ENCODE results near the gene GAGE1.
"Not testable (repeated sequence)": the region's sequence is repeated elsewhere in the genome, so short reads cannot be mapped to it uniquely, and the experiment has no call there.

GAGE1 gene, protein sequence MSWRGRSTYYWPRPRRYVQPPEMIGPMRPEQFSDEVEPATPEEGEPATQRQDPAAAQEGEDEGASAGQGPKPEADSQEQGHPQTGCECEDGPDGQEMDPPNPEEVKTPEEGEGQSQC

DNA sequence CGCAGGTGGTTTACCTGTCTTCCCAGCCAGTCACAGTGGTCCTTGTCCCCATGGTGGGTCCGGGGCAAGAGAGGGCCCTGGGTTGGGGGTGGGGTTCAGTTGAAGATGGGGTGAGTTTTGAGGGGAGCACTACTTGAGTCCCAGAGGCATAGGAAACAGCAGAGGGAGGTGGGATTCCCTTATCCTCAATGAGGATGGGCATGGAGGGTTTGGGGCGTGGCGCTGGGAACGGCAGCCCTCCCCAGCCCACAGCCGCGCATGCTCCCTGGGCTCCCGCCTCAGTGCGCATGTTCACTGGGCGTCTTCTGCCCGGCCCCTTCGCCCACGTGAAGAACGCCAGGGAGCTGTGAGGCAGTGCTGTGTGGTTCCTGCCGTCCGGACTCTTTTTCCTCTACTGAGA, at the start of gene GAGE1:
TSS of gene GAGE1 (plus strand) at position 301 of the 400 bp plus-strand sequence. CDS start 1,155 bp downstream, outside the sequence.
- DNase-seq (ENCODE audit: low read depth in 2 of 3, low spot score in 2 of 3) = not testable (repeated sequence)

DNA sequence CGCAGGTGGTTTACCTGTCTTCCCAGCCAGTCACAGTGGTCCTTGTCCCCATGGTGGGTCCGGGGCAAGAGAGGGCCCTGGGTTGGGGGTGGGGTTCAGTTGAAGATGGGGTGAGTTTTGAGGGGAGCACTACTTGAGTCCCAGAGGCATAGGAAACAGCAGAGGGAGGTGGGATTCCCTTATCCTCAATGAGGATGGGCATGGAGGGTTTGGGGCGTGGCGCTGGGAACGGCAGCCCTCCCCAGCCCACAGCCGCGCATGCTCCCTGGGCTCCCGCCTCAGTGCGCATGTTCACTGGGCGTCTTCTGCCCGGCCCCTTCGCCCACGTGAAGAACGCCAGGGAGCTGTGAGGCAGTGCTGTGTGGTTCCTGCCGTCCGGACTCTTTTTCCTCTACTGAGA, 47.8 kb upstream of the GAGE1 start, which contains the start of gene GAGE12E:
TSS of gene GAGE12E (plus strand) at position 301 of the 400 bp plus-strand sequence. CDS start 1,155 bp downstream, outside the sequence.
- DNase-seq (ENCODE audit: low read depth in 2 of 3, low spot score in 2 of 3) = not testable (repeated sequence)

DNA sequence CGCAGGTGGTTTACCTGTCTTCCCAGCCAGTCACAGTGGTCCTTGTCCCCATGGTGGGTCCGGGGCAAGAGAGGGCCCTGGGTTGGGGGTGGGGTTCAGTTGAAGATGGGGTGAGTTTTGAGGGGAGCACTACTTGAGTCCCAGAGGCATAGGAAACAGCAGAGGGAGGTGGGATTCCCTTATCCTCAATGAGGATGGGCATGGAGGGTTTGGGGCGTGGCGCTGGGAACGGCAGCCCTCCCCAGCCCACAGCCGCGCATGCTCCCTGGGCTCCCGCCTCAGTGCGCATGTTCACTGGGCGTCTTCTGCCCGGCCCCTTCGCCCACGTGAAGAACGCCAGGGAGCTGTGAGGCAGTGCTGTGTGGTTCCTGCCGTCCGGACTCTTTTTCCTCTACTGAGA, 38.3 kb upstream of the GAGE1 start, which contains the start of gene GAGE12F:
TSS of gene GAGE12F (plus strand) at position 301 of the 400 bp plus-strand sequence. CDS start 1,155 bp downstream, outside the sequence.
- DNase-seq (ENCODE audit: low read depth in 2 of 3, low spot score in 2 of 3) = not testable (repeated sequence)

DNA sequence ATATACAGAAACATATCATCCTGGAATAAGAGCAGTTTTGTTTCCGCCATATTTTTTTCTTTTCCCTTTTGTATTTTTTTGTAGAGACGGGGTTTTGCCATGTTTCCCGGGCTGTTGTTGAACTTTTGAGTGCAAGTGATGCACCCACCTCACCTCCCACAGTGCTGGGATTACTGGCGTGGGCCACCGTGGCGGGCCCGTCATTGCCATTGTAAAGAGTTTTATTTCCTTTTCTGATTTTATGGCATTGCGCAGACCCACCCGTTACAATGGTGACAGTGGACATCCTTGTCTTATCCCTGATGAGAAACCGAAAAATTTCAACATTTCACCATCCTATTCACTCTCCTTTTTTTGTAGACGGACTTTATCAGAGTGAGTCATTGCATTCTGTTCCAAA, 30.1 kb upstream of the GAGE1 start:
- DNase-seq (ENCODE audit: low read depth in 2 of 3, low spot score in 2 of 3) = not testable (repeated sequence)

DNA sequence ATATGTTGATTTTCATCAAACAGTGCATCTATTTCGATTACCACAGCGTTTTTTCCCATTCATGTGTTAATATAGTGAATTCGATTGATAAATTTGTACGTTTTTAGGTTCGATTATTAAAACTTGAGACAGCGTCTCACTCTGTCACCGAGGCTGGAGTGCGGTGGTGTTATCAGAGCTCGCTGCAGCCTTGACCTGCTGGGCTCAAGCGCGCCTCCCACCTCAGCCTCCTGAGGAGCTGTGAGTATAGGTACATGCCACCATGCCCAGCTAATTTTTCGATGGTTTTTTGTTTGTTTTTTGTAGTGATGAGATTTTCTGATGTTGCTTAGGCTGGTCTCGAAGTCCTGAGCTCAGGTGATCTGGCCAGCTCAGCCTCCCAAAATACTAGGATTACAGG, 29.7 kb upstream of the GAGE1 start:
- not testable (repeated sequence) for DNase-seq (ENCODE audit: low read depth in 2 of 3, low spot score in 2 of 3)

DNA sequence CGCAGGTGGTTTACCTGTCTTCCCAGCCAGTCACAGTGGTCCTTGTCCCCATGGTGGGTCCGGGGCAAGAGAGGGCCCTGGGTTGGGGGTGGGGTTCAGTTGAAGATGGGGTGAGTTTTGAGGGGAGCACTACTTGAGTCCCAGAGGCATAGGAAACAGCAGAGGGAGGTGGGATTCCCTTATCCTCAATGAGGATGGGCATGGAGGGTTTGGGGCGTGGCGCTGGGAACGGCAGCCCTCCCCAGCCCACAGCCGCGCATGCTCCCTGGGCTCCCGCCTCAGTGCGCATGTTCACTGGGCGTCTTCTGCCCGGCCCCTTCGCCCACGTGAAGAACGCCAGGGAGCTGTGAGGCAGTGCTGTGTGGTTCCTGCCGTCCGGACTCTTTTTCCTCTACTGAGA, 28.7 kb upstream of the GAGE1 start, which contains the start of gene GAGE12G:
TSS of gene GAGE12G (plus strand) at position 301 of the 400 bp plus-strand sequence. CDS start 1,155 bp downstream, outside the sequence.
- not testable (repeated sequence) for DNase-seq (ENCODE audit: low read depth in 2 of 3, low spot score in 2 of 3)

DNA sequence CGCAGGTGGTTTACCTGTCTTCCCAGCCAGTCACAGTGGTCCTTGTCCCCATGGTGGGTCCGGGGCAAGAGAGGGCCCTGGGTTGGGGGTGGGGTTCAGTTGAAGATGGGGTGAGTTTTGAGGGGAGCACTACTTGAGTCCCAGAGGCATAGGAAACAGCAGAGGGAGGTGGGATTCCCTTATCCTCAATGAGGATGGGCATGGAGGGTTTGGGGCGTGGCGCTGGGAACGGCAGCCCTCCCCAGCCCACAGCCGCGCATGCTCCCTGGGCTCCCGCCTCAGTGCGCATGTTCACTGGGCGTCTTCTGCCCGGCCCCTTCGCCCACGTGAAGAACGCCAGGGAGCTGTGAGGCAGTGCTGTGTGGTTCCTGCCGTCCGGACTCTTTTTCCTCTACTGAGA, 19.2 kb upstream of the GAGE1 start, which contains the start of gene GAGE12H:
TSS of gene GAGE12H (plus strand) at position 301 of the 400 bp plus-strand sequence. CDS start 1,155 bp downstream, outside the sequence.
- not testable (repeated sequence) for DNase-seq (ENCODE audit: low read depth in 2 of 3, low spot score in 2 of 3)

DNA sequence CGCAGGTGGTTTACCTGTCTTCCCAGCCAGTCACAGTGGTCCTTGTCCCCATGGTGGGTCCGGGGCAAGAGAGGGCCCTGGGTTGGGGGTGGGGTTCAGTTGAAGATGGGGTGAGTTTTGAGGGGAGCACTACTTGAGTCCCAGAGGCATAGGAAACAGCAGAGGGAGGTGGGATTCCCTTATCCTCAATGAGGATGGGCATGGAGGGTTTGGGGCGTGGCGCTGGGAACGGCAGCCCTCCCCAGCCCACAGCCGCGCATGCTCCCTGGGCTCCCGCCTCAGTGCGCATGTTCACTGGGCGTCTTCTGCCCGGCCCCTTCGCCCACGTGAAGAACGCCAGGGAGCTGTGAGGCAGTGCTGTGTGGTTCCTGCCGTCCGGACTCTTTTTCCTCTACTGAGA, 9.6 kb upstream of the GAGE1 start, which contains the start of gene GAGE2A:
TSS of gene GAGE2A (plus strand) at position 301 of the 400 bp plus-strand sequence. CDS start 1,155 bp downstream, outside the sequence.
- DNase-seq (ENCODE audit: low read depth in 2 of 3, low spot score in 2 of 3) = not testable (repeated sequence)

DNA sequence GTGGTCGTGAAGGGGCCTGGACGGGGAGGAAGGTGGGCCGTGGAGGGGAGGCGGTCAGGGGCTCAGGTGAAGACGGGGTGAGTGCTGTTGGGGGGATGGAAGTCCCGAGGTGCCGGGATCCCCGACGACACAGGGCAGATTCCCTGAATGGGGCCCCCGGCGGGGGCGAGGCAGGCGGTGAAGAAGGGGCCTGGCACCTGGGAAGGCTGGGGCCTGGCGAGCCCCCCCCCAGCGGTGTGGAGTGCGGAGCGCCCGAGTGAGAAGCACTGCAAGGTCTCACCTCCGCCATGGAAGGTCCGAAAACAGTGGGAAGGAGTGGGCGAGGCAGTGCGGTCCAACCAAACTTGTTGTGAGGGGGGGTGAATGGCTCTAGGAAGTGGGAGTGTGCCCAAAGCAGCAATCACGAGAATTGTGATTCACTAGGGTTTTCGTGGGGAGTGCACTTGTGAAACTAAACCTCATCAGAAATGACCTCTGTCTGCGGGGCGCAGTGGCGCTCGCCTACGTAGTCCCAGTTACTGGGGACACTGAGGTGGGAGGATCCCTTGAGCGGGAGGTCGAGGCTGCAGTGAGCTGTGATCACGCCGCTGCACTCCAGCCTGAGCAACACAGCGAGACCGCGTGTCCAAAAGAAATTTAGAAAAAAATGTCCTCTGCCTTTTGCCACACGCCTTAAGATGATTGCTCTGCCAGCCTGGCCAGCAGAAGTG, 8.9 kb upstream of the GAGE1 start:
- DNase-seq (ENCODE audit: low read depth in 2 of 3, low spot score in 2 of 3) = not testable (repeated sequence)

DNA sequence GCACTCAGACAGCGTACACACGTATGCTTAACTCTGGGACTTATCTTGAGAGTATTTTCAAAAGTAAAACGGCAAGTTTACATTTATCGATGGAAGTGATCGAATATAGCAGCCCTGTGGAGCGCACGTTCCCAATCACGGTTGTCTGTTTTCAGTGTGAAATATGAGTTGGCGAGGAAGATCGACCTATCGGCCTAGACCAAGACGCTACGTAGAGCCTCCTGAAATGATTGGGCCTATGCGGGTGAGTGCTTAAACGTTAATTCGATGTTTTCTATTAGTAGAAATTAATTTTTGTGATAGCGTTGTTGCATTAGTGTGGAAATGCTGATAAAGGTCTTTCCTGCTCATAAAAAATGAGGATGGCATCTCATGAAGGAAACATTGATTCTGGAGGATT, 8.3 kb upstream of the GAGE1 start:
- DNase-seq (ENCODE audit: low read depth in 2 of 3, low spot score in 2 of 3) = not testable (repeated sequence)

DNA sequence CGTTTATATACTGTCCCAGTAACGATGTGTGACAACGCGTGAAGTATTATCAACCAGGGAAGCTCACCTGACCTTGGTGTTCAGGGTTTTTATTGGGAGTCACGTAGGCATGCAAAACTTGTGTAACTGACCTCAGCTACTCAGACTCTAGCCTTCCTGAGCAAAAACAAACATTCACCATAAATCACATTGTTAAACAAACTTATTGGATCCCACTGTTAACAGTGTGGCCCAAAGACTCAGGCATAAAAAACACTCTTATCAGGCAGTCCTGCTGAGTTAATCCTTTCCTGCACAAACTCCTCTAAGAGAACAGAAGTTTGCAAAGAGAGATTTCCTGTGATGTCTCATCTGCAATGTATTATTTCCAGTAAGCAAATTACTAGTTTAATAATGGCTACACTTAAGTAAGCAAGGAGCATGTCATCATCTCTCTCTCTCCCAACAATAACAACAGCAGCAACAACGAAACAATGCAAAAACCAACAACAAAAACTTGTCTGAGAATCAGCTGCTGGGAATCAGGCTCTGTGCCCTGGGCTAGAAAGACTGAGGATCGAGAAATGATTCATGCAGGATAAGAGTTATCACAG, 12.0 kb downstream of the GAGE1 start:
- no peak for DNase-seq (ENCODE audit: low read depth in 2 of 3, low spot score in 2 of 3)

DNA sequence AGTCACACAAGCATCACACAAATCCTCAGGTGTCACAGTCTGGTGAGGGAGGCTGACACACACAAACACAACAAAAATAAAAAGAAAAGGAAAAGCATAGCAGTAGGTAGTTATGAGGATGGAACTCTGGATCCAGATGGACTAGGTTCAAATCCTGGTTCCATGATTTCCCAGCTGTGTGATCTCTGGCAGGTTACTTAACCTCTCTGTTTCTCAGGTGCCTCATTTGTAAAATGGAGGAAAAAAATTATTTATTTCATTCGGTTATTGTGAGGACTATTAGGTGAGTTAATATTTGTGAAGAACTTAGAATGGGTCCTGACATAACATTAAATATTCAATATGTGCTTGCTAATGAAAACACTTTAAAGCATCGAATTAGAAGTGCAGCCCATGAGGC, 19.8 kb downstream of the GAGE1 start:
- DNase-seq (ENCODE audit: low read depth in 2 of 3, low spot score in 2 of 3) = no peak

DNA sequence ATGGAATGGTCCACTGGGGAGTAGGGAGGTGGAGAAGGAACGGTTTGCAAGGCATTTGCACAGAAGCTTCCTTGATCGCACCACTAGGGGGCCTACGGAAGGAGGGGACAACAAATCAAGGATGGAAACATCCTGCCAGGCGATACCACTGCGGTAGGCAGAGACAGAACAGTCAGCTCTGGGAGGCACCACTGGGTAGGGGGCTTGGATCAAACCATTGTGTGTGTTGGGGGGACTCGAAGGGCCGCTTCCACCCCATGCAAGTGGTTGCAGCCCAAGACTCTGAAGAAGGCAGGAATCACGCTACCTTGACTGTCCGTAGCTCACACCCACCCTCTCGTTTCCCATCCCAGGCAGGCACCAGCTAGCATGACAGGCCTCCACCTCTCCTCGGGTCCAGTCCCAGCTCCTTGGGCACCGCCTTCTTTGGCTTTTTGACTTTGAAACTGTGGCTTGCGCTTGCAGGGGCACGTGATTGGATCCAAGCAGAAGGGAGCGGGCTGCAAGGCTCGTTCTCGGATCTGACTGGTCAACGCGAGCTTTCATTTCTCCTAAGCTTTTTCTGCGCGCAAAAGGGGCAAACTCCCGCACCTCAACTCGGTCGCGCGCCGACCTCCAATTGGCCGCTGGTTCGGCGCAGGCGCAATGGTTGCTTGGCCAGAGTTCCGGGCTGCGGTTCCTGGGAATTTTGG, 28.4 kb downstream of the GAGE1 start:
- peak in 1 of 3 experiments; percentile 0 for DNase-seq (ENCODE audit: low read depth in 2 of 3, low spot score in 2 of 3)

DNA sequence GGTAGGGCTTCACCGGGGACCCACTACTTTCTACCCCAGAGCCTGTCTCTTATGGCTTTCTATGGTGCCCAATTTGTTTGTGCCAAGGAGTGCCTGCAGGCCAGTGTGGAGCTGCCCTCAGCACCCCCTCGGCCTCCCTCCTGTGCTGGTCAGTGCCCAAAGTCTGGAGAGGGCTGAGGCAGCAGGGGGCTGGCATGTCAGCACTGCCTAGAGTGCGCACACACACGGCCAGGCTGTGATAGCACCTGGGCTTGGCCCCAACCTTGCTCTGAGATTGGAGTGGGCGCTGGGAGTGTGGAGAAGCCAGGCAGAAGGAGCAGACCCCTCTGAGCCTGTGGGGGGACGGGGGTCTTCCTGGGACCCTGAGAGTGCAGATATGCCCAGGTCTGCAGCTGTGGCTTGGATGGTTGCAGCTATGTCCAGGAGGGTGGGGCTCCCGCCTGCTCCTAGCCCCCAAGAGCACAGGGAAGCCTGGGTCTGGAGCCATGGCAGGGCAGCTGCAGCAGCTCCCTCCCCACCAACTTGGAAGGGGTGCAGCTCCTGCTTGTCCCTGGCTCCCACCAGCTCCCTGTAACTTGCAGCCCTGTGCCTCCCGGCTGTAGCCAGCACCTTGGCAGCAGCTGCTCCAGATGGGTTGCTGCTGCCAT, 46.3 kb downstream of the GAGE1 start:
- DNase-seq (ENCODE audit: low read depth in 2 of 3, low spot score in 2 of 3) = no peak

DNA sequence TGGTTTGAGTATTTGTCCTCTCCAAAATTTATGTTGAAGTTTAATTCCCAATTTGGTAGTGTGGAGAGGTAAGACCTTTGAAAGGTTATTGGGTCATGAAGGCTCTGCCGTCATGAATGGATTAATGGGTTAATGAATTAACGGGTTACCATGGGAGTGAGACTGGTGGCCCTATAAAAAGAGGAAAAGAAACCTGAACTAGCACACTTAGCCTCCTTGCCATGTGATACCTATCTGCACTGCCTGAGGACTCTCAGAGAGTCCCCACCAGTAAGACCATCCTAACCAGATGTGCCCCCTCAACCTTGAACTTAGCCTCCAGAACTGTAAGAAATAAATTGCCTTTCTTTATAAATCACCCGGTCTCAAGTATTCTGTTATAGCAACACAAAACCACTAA, 57.7 kb downstream of the GAGE1 start:
- DNase-seq (ENCODE audit: low read depth in 2 of 3, low spot score in 2 of 3) = no peak

Measured in activated CD8-positive, alpha-beta memory T cell treated with anti-CD3 and anti-CD28 coated beads for 48 hours (primary cell).